Natural killer cell (primary cell): ENCODE results near the gene PDE6G. TPM values are rescaled to one million over a fixed set of nuclear protein-coding genes. Genes with fewer than 3 reads are reported as not detected.

Experiments
- ATAC-seq, 3 donors: fragments of 150-1000 bp in 2 of 3; fragments of 200-7000 bp in 1 of 3; cut with Tn5 transposase; 1 replicate in 1 of 3; 2 replicates in 2 of 3; pipeline ENCODE4 v1.10.0; 2021; ENCODE audit warnings: mild to moderate bottlenecking in 2 of 3, moderate library complexity in 2 of 3
- DNase-seq, 2 donors: peaks; one replicate each; pipeline versions ENCODE4 v3.0.0 to v3.0.0-alpha.2; 2013 to 2021; ENCODE audit warnings: mixed read lengths in 1 of 2
- H3K27ac ChIP-seq: one replicate; pipeline ENCODE4 v1.5.1; 2013; ENCODE audit warnings: mild to moderate bottlenecking, low read length
- H3K27me3 ChIP-seq: one replicate; pipeline ENCODE4 v1.6.1; 2013; ENCODE audit warnings: low read length; ENCODE audit not compliant: control insufficient read depth, insufficient read depth
- H3K36me3 ChIP-seq: one replicate; pipeline ENCODE4 v1.6.1; 2013; ENCODE audit warnings: low read length; ENCODE audit not compliant: control insufficient read depth, insufficient read depth
- H3K4me1 ChIP-seq: one replicate; pipeline ENCODE4 v1.6.1; 2013; ENCODE audit warnings: low read length; ENCODE audit not compliant: control insufficient read depth, insufficient read depth
- H3K4me3 ChIP-seq: one replicate; pipeline ENCODE4 v1.5.1; 2013; ENCODE audit warnings: low read length
- H3K9me3 ChIP-seq: one replicate; pipeline ENCODE4 v1.6.1; 2013; ENCODE audit warnings: low read length; ENCODE audit not compliant: control insufficient read depth, insufficient read depth
- H3K27ac Mint-ChIP-seq, 2 donors: one replicate each; pipeline ENCODE4 v1.8.0; 2022; ENCODE audit warnings: mild to moderate bottlenecking in 2 of 2, mixed read lengths in 2 of 2, moderate library complexity in 1 of 2
- H3K27me3 Mint-ChIP-seq, 2 donors: one replicate each; pipeline ENCODE4 v1.8.0; 2022; ENCODE audit warnings: low read depth in 2 of 2, mixed read lengths in 2 of 2
- H3K36me3 Mint-ChIP-seq: one replicate; pipeline ENCODE4 v1.8.0; 2022; ENCODE audit warnings: mixed read lengths
- H3K4me1 Mint-ChIP-seq, 2 donors: one replicate each; pipeline ENCODE4 v1.8.0; 2022; ENCODE audit warnings: mixed read lengths in 2 of 2
- H3K4me3 Mint-ChIP-seq: one replicate; pipeline ENCODE4 v1.8.0; 2022; ENCODE audit warnings: mild to moderate bottlenecking, moderate library complexity, mixed read lengths
- H3K9me3 Mint-ChIP-seq, 2 donors: one replicate each; pipeline ENCODE4 v1.8.0; 2022; ENCODE audit warnings: mixed read lengths in 2 of 2
- CTCF ChIP-seq: fragments of 200-600 bp; IDR thresholded peaks from one replicate; pipeline ENCODE4 v1.8.0; 2022; ENCODE audit warnings: antibody characterized with exemption
- WGBS: methylation state at CpG from one replicate; pipeline ENCODE4 v1.1.7; 2013; ENCODE audit warnings: missing lambda C conversion rate; ENCODE audit not compliant: insufficient coverage; 5-methylcytosine and 5-hydroxymethylcytosine counted together
- intact Hi-C: fragments of 100-400 bp; cut with micrococcal nuclease; formaldehyde crosslinking; loops from one replicate; pipeline ENCODE4 v1.14.2; 2022
- total RNA-seq, 4 donors: library from RNA; stranded (reverse); fragments of 120-200 nt in 1 of 4; gene quantifications; one replicate each; pipeline versions ENCODE4 v1.2.3 to v1.2.4, GENCODE V29; 2013 to 2022

PDE6G gene
- total RNA-seq, 3 donors from 2014 or later (not counting 1 experiment from before 2014, with no cell fraction given), result 21.9 to 42.8 (median 26.6) TPM

DNA sequence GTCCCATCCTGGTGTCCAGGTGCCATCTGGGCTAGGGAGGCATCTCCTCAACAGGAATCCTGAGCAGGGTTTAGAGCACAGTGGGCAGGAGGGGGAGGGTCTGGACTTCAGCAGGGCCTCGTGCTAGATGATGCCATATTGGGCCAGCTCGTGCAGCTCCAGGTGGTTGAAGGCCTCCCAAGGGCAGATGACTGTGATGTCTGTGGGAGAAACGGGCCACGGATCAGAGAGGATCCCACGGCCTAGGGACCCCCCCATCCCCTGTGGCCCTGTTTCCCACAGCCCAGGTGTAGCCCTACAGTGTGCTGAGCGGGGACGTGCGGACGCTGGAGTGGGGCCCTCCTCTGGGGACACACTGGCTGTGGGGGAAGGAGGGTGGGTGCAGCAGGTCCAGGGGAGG lies 5.4 kb downstream of the PDE6G start:
- no peak for TF ChIP-seq CTCF
- H3K4me3 Mint-ChIP-seq, result no peak overlapping the region
- H3K27ac Mint-ChIP-seq, result no peak overlapping the region

DNA sequence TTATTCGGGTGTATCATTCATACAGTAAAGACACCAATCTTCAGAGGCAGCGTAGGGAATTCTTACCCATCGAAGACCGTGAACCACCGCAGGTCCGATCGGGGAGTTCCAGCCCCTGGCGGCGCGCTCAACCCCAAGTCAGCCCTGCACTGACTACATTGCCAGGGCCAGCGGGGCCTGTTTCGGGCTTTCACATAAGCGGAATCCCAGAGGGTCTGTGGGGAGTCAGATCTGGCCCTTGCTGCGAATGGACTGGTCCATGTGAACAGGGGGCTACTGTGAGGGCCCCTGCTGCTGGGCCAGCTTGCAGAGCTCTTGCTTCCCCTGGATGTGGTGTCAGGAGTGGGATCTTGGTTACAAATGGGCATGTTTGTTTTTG lies 7.6 kb downstream of the PDE6G start:
- Histone ChIP-seq H3K27ac (no peak overlapping the region), H3K36me3 (no peaks in the 10 kb centered on the region), H3K27me3 (peaks cover 3% of the 10 kb centered on the region), H3K9me3 (peaks cover 3% of the 10 kb centered on the region), H3K4me1 (peaks cover 13% of the 10 kb centered on the region), H3K4me3 (no peak overlapping the region)
- intact Hi-C loops, result no loop called here
- Mint-ChIP-seq H3K4me1 (peaks cover 12 to 18% of the 10 kb centered on the region in 2 donors), H3K27me3 (peaks cover 0 to 6% of the 10 kb centered on the region in 2 donors), H3K4me3 (no peak overlapping the region), H3K36me3 (no peaks in the 10 kb centered on the region), H3K9me3 (no peaks in the 10 kb centered on the region), H3K27ac (no peak overlapping the region)
- no peak for DNase-seq
- ATAC-seq, result no peak
- TF ChIP-seq CTCF, result no peak
- 71% methylated on average over 14 of the region's 14 CpGs for WGBS

More for the DNA sequence above, 5.4 kb downstream of the PDE6G start:
- WGBS, result 90% methylated on average over 9 of the region's 9 CpGs
- no peaks in the 10 kb centered on the region for H3K36me3 Mint-ChIP-seq
- no peaks in the 10 kb centered on the region for H3K36me3 ChIP-seq
- DNase-seq (no peak), ATAC-seq (no peak)
- peaks cover 17% of the 10 kb centered on the region for H3K4me1 ChIP-seq
- H3K27ac ChIP-seq, result no peak overlapping the region
- peaks cover 0 to 6% of the 10 kb centered on the region in 2 donors for H3K27me3 Mint-ChIP-seq
- peaks cover 3% of the 10 kb centered on the region for H3K27me3 ChIP-seq
- H3K9me3 ChIP-seq, result peaks cover 3% of the 10 kb centered on the region
- H3K4me3 ChIP-seq, result no peak overlapping the region
- peaks cover 14 to 24% of the 10 kb centered on the region in 2 donors for H3K4me1 Mint-ChIP-seq
- no peaks in the 10 kb centered on the region for H3K9me3 Mint-ChIP-seq
- intact Hi-C loops, result no loop called here

- WGBS, result 20% methylated on average over 76 of the region's 78 CpGs
- Histone ChIP-seq H3K4me3 (no peak overlapping the region), H3K4me1 (peaks cover 8% of the 10 kb centered on the region), H3K27me3 (peaks cover 3% of the 10 kb centered on the region), H3K27ac (no peak overlapping the region), H3K36me3 (no peaks in the 10 kb centered on the region), H3K9me3 (peaks cover 3% of the 10 kb centered on the region)
- DNase-seq (no peak), ATAC-seq (no peak)
- no peak for TF ChIP-seq CTCF
- Mint-ChIP-seq H3K9me3 (no peaks in the 10 kb centered on the region), H3K27ac (no peak overlapping the region), H3K4me1 (peaks cover 7 to 12% of the 10 kb centered on the region in 2 donors), H3K4me3 (no peak overlapping the region), H3K27me3 (peaks cover 0 to 6% of the 10 kb centered on the region in 2 donors), H3K36me3 (no peaks in the 10 kb centered on the region)
- intact Hi-C loops, result no loop called here
These were observed 8.2 kb downstream of the PDE6G start for GRCh38 chr17:81648013-81648706.

- peaks cover 2% of the 10 kb centered on the region for H3K4me1 ChIP-seq
- no peak overlapping the region for H3K27ac Mint-ChIP-seq
- H3K27ac ChIP-seq, result no peak overlapping the region
- H3K4me1 Mint-ChIP-seq, result peaks cover 5 to 9% of the 10 kb centered on the region in 2 donors
- peaks cover 3% of the 10 kb centered on the region for H3K9me3 ChIP-seq
- H3K27me3 Mint-ChIP-seq, result peaks cover 0 to 6% of the 10 kb centered on the region in 2 donors
- DNase-seq (no peak), ATAC-seq (no peak)
- no peak overlapping the region for H3K4me3 ChIP-seq
- no peaks in the 10 kb centered on the region for H3K36me3 Mint-ChIP-seq
- 62% methylated on average over 21 of the region's 21 CpGs for WGBS
- no peaks in the 10 kb centered on the region for H3K9me3 Mint-ChIP-seq
- intact Hi-C loops, result no loop called here
- TF ChIP-seq CTCF, result no peak
- H3K27me3 ChIP-seq, result peaks cover 3% of the 10 kb centered on the region
- H3K36me3 ChIP-seq, result no peaks in the 10 kb centered on the region
- no peak overlapping the region for H3K4me3 Mint-ChIP-seq
These were observed 8.7 kb downstream of the PDE6G start for GRCh38 chr17:81647640-81648012.
